Heart left ventricle (tissue), 13 donors: ENCODE results near the gene PTPRK.

Experiments used
- POLR2A ChIP-seq, 2 donors: fragments of 450-650 bp; IDR thresholded peaks; one replicate each; pipeline ENCODE4 v1.6.1; 2017; ENCODE audit warnings: antibody characterized with exemption in 2 of 2, mild to moderate bottlenecking in 2 of 2, moderate library complexity in 2 of 2
- TF ChIP-seq, protein P1 (sequence below), 12 donors: fragments of 200-600 bp; sonication (generic) in 4 of 12; IDR thresholded peaks; one replicate each; pipeline versions ENCODE4 v1.5.0 to v1.8.0; 2018 to 2022; ENCODE audit warnings: antibody characterized with exemption in 12 of 12, mild to moderate bottlenecking in 5 of 12
- donor health status: ischemic (EF 13 %, LVEDD 7.1; RV severe dilation, severe dysfunction).
- donor health status: DM: no; HTN: yes; CAD: no.
- donor health status: DM: no; HTN: no; CAD: no.
- donor health status: ischemic (EF 25% LVEDD 6.9; RV normal size, moderate dysfunction).
- donor health status: ischemic (EF 25% LVEDD 5.7; RV mildly dilated, moderate dysfunction).
- donor health status: ischemic (EF 35%, LVEDD 5.7; RV mildly dilated, moderate dysfunction).
- donor health status: nonischemic (EF 11% LVEDD 7.7; RV severe dilation, severe dysfunction).
- donor health status: DM: yes; HTN: yes; CAD: no.
- donor health status: PGD.
- donor health status: ischemic (EF 29% LVEDD 5.4; RV normal size, mild dysfunction).
- donor health status: nonischemic (EF 23%, LVEDD 6.1; RV moderate dilation, normal function).

DNA sequence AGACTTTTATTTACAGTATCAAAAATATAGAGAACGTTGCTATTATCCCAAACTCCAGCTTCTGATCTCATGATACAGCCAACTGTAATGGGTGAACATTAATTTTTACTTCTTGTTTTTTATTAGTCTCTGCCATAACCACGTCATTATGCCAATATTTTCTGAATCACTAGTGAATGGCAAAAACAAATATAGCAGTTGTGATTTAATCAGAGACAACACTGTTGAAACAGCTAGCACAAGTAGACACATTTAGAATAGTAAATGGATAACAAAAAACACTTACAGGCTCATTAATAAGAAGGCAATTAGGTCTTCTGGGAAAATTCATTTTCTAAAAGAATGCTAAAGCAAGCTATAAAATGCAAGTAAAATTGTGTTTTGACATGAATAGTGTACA, 8.1 kb downstream of the PTPRK start:
- TF ChIP-seq, protein P1, sequence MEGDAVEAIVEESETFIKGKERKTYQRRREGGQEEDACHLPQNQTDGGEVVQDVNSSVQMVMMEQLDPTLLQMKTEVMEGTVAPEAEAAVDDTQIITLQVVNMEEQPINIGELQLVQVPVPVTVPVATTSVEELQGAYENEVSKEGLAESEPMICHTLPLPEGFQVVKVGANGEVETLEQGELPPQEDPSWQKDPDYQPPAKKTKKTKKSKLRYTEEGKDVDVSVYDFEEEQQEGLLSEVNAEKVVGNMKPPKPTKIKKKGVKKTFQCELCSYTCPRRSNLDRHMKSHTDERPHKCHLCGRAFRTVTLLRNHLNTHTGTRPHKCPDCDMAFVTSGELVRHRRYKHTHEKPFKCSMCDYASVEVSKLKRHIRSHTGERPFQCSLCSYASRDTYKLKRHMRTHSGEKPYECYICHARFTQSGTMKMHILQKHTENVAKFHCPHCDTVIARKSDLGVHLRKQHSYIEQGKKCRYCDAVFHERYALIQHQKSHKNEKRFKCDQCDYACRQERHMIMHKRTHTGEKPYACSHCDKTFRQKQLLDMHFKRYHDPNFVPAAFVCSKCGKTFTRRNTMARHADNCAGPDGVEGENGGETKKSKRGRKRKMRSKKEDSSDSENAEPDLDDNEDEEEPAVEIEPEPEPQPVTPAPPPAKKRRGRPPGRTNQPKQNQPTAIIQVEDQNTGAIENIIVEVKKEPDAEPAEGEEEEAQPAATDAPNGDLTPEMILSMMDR (IDR thresholded peaks at IDR 0.05), result no peak
- no peak for TF ChIP-seq POLR2A (IDR thresholded peaks at IDR 0.05)
